HL-60 (cell line): ENCODE results near the gene ZBTB46.

ENCODE experiments used
- CTCF ChIP-seq: IDR thresholded peaks from one replicate; pipeline ENCODE4 v1.5.1; 2011; ENCODE audit warnings: low read length, control low read depth, inconsistent platforms; ENCODE audit not compliant: insufficient read depth
- GABPA ChIP-seq: IDR thresholded peaks from 2 replicates; pipeline ENCODE4 v1.6.1; 2012; ENCODE audit warnings: low read depth
- POLR2AphosphoS5 ChIP-seq: IDR thresholded peaks from 2 replicates; pipeline ENCODE4 v1.6.1; 2012; ENCODE audit warnings: low read depth
- SPI1 ChIP-seq: IDR thresholded peaks from 2 replicates; pipeline ENCODE4 v1.6.1; 2012; ENCODE audit warnings: low read depth, mild to moderate bottlenecking, borderline replicate concordance

GRCh38 chr20:63829945-63830835, 874 bp downstream of the ZBTB46 start:
- TF ChIP-seq CTCF: no peak
- TF ChIP-seq GABPA: no peak
- no peak for TF ChIP-seq SPI1
- no peak for TF ChIP-seq POLR2AphosphoS5
